ENCODE data around the gene GYPC.

DNA sequence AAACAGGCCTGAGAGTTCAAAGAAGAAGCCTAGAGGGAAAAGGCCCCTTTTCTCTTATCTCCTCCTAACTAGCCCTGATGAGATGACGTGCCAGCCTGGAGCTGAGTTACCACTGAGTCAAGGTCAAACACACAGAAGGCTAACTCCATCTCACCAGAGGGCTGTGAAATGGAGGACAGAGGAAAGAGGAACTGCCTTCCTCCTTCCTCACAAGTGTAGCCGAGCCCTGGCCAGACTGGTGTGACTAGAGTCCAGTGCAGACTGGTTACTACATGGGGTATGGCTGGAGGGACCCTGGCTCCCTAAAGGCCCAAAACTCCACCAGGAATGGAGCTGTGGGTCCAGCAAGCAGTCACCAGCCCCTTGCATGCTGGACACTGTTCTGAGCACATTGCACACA, 35.7 kb upstream of the GYPC start:
- TF ChIP-seq, protein P1, sequence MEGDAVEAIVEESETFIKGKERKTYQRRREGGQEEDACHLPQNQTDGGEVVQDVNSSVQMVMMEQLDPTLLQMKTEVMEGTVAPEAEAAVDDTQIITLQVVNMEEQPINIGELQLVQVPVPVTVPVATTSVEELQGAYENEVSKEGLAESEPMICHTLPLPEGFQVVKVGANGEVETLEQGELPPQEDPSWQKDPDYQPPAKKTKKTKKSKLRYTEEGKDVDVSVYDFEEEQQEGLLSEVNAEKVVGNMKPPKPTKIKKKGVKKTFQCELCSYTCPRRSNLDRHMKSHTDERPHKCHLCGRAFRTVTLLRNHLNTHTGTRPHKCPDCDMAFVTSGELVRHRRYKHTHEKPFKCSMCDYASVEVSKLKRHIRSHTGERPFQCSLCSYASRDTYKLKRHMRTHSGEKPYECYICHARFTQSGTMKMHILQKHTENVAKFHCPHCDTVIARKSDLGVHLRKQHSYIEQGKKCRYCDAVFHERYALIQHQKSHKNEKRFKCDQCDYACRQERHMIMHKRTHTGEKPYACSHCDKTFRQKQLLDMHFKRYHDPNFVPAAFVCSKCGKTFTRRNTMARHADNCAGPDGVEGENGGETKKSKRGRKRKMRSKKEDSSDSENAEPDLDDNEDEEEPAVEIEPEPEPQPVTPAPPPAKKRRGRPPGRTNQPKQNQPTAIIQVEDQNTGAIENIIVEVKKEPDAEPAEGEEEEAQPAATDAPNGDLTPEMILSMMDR (IDR thresholded peaks at IDR 0.05): no peak
- TF ChIP-seq POLR2AphosphoS5 (IDR thresholded peaks at IDR 0.05): no peak

Measured in transverse colon (tissue), 4 donors.